ENCODE data around the gene EXOSC2. TPM values are rescaled to one million over a fixed set of nuclear protein-coding genes. Genes with fewer than 3 reads are reported as not detected.

Gene EXOSC2
- total RNA-seq, 2 donors from 2014 or later: 7.3 to 15.9 TPM

DNA sequence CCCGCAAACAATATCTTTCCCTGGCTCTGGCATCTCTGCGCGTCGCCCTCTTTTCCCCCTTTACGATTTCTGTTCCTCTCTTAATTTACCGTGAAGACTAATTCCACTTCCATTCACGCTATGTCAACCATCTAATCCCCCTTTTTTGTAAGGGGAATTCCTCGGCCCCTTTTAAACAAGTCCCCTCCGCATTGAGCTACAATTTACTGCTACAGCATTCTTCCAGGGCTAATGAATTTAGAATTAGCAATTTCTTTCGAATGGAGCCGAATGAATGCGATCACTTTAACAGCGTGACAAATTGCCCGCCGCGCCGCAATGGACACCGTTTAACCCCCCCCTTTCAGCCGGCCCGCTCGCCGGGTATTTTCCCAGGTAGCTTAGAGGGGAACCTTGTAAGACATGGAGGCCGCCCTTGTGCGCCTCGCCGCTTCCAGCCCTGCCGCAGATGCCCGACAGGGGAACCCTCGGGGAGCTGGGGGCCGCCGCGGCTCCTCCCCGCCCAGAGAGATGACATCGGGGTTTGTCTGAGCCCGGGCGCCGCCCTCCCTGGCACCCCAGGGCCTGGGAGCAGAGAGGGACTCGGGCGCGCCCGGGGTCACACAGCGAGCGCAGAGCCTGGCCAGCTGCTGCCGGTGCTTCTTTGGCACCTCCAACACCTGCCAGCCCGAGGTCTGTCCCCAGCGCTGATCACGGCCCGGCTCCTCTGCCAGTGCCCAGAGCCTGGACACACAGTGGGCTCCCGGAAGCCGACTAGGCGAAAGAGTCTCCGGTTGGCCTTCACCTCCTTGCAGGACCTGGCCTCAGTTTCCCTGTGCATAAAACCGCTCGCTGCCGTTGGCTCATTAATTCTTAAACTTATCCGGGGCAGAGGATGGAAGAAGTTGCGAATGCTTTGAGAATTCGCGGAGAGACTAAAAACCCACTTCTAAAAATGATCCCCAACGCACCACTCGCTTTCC, 27.9 kb upstream of the EXOSC2 start:
- DNase-seq (ENCODE audit: low spot score): no peak
- H3K4me1 ChIP-seq: peaks cover 0 to 58% of the 10 kb centered on the region in 2 donors
- H3K27me3 ChIP-seq: peaks cover 61% of the 10 kb centered on the region in 2 donors

DNA sequence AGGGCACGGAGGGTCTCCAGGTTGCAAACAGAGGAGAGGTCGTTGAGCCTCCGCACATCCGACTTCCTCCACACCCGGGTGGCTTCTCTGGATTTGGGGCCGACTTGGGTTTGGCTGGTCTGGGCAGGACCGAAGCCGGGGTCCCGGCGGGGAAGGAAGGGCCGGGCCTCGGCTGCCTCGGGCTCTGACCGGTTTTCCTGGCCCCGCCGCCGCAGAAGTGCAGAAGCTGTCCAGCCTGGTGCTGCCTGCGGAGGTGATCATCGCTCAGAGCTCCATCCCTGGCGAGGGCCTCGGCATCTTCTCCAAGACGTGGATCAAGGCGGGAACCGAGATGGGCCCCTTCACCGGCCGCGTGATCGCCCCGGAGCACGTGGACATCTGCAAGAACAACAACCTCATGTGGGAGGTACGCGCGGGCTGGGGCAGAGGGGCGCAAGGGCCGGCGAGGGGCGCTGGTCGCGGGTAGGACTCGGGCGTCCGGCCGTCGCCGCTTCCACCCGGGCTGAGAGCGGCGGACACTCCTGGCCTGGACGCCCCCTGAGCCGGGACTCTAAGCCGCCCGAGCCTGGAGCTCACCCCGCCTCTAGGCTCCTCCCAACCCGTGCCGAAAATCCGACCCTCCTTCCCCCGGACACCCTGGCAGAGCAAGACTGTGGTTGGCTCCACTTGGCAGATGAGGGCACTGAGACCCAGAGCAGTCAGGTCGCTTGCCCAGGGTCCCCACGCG, 27.0 kb upstream of the EXOSC2 start:
- Histone ChIP-seq H3K27ac (no peak overlapping the region), H3K36me3 (no peaks in the 10 kb centered on the region), H3K27me3 (peaks cover 52 to 53% of the 10 kb centered on the region in 2 donors), H3K4me3 (no peak overlapping the region), H3K9me3 (no peaks in the 10 kb centered on the region), H3K4me1 (peaks cover 0 to 50% of the 10 kb centered on the region in 2 donors)
- no peak for DNase-seq (ENCODE audit: low spot score)
- TF ChIP-seq, protein P1, sequence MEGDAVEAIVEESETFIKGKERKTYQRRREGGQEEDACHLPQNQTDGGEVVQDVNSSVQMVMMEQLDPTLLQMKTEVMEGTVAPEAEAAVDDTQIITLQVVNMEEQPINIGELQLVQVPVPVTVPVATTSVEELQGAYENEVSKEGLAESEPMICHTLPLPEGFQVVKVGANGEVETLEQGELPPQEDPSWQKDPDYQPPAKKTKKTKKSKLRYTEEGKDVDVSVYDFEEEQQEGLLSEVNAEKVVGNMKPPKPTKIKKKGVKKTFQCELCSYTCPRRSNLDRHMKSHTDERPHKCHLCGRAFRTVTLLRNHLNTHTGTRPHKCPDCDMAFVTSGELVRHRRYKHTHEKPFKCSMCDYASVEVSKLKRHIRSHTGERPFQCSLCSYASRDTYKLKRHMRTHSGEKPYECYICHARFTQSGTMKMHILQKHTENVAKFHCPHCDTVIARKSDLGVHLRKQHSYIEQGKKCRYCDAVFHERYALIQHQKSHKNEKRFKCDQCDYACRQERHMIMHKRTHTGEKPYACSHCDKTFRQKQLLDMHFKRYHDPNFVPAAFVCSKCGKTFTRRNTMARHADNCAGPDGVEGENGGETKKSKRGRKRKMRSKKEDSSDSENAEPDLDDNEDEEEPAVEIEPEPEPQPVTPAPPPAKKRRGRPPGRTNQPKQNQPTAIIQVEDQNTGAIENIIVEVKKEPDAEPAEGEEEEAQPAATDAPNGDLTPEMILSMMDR (IDR thresholded peaks at IDR 0.05): no peak

More for the DNA sequence above, 27.9 kb upstream of the EXOSC2 start:
- Histone ChIP-seq H3K36me3 (no peaks in the 10 kb centered on the region), H3K27ac (no peak overlapping the region), H3K9me3 (no peaks in the 10 kb centered on the region), H3K4me3 (peak overlapping the region in 1 of 2 donors; percentile 15)
- TF ChIP-seq, protein P1 (IDR thresholded peaks at IDR 0.05): no peak

DNA sequence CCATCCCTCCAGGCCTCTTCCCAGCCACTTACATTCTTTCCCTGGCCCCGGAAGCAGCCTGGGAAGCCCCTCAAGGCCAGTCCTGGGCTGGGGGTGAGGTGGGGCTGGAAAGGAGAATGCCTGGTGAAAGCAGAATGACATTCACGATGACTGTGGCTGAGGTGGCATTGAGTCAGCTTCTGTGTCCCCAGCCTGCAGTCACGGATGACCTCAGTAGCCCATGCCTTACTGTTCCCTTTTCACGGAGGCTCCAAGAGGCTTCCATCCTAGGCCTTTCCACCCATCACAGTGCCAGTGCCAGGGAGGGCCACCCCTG, 26.5 kb upstream of the EXOSC2 start:
- Histone ChIP-seq H3K27me3 (peaks cover 48% of the 10 kb centered on the region in 2 donors), H3K4me1 (peaks cover 0 to 45% of the 10 kb centered on the region in 2 donors)

DNA sequence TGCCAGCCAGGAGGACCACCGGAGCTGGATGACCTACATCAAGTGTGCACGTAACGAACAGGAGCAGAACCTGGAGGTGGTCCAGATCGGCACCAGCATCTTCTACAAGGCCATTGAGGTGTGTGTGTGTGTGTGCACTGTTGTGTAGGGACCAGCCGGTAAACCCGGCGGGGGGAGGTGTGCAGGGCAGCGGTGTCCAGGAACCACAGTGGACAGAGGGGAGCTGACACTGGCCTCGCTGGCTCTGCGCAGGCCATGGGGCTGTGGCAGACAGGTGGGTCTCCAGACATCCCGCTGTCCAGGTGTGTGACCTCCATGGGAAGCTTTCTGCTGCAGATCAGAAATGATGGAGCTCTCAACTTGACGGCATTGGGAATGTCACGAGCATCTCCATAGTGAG, 25.4 kb upstream of the EXOSC2 start:
- no peaks in the 10 kb centered on the region for H3K9me3 ChIP-seq
- peaks cover 36 to 37% of the 10 kb centered on the region in 2 donors for H3K27me3 ChIP-seq
- H3K27ac ChIP-seq: no peak overlapping the region
- no peaks in the 10 kb centered on the region for H3K36me3 ChIP-seq
- no peak for DNase-seq (ENCODE audit: low spot score)
- TF ChIP-seq, protein P1 (IDR thresholded peaks at IDR 0.05): no peak
- no peak overlapping the region for H3K4me3 ChIP-seq
- peaks cover 0 to 35% of the 10 kb centered on the region in 2 donors for H3K4me1 ChIP-seq

More for the DNA sequence above, 26.5 kb upstream of the EXOSC2 start:
- Histone ChIP-seq H3K4me3 (no peak overlapping the region), H3K9me3 (no peaks in the 10 kb centered on the region), H3K36me3 (no peaks in the 10 kb centered on the region), H3K27ac (no peak overlapping the region)
- DNase-seq (ENCODE audit: low spot score): no peak
- TF ChIP-seq, protein P1 (IDR thresholded peaks at IDR 0.05): no peak

DNA sequence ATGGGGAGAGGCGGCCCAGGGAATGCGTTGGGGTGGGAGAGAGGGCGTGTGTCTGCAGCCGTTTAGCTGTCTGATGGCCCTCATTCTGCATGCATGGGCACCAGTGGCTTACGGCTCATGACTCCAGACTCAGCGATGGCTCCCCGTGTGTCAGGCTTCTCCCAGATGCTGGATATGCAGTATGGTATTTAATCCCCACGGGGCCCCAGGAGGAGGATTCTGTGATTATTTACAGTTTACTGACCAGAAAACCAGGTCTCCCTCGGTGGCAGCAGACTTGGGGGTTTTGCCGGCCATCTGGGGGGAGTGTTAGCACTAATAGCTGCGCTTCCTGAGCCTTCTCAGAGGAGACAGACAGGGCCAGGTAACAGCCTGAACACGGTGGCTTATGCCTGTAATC, 24.9 kb upstream of the EXOSC2 start:
- Histone ChIP-seq H3K4me3 (no peak overlapping the region), H3K4me1 (peaks cover 0 to 30% of the 10 kb centered on the region in 2 donors), H3K9me3 (no peaks in the 10 kb centered on the region), H3K27ac (no peak overlapping the region), H3K27me3 (peaks cover 32% of the 10 kb centered on the region in 2 donors), H3K36me3 (no peaks in the 10 kb centered on the region)
- TF ChIP-seq, protein P1 (IDR thresholded peaks at IDR 0.05): no peak
- DNase-seq (ENCODE audit: low spot score): no peak
